ENCODE measurements around the gene ITGA2B. TPM values are rescaled to one million over a fixed set of nuclear protein-coding genes. Genes with fewer than 3 reads are reported as not detected.

The ITGA2B gene
- total and polyA plus RNA-seq, 2 of the 8 experiments (the other 6 are each of a cell fraction or from before 2014, with no cell fraction given): 6.9 to 12.3 TPM

- Histone ChIP-seq H4K8ac (ENCODE audit: extremely low read depth, insufficient read depth, low read length) (no peak overlapping the region; the same call in 1 of the 2 replicates), H2AFZ (ENCODE audit: low read length) (no peak overlapping the region), H2BK15ac (ENCODE audit: low read length) (no peak overlapping the region), H3K23me2 (ENCODE audit: low read depth, low read length) (peaks cover 5% of the 10 kb centered on the region; the same call in 1 of the 2 replicates), H3K4me2 (ENCODE audit: insufficient read depth in 1 of 2, low read depth in 2 of 2, low read length in 2 of 2) (peak overlapping the region; percentile 45 to 55; a peak in 3 of 4 replicates), H2BK20ac (ENCODE audit: low read length) (no peak overlapping the region), H3K18ac (ENCODE audit: extremely low read depth, low read length) (peak overlapping the region; percentile 32; the same call in 1 of the 2 replicates), H3K27me3 (replicated peaks in 1 of 4; ENCODE audit: control insufficient read depth in 3 of 4, extremely low read depth in 1 of 4, insufficient read depth in 3 of 4, low read length in 3 of 4) (no peaks in the 10 kb centered on the region; a peak in 1 of 7 replicates), H3K23ac (ENCODE audit: insufficient read length) (no peak overlapping the region), H2BK12ac (ENCODE audit: low read depth, low read length) (0 out of 2 replicates have a peak overlapping the region, but pooled peaks have one; percentile 6), H3K4me1 (replicated peaks in 1 of 4; ENCODE audit: control insufficient read depth in 3 of 4, insufficient read depth in 4 of 4, low read length in 3 of 4) (peaks cover 4 to 17% (median 12%) of the 10 kb centered on the region in 4 experiments; a peak in 6 of 7 replicates), H2BK5ac (ENCODE audit: low read depth, low read length) (peak overlapping the region; percentile 27; the same call in 1 of the 2 replicates), H3K79me1 (ENCODE audit: low read depth, low read length) (no peaks in the 10 kb centered on the region), H4K5ac (ENCODE audit: insufficient read length, low read depth, low read length) (no peak overlapping the region), H2AK5ac (ENCODE audit: low read depth, low read length) (no peak overlapping the region), H3K14ac (ENCODE audit: insufficient read length) (no peak overlapping the region), H4K91ac (replicated peaks; ENCODE audit: insufficient read length, low read length) (peak overlapping the region; percentile 60), H3K27ac (ENCODE audit: low read depth, low read length) (no peak overlapping the region), H3K9me3 (ENCODE audit: insufficient read depth in 2 of 2, low read depth in 1 of 2, low read length in 1 of 2) (no peaks in the 10 kb centered on the region), H4K20me1 (replicated peaks in 1 of 2; ENCODE audit: control insufficient read depth in 1 of 2, insufficient read depth in 2 of 2, low read length in 2 of 2) (peaks cover 0 to 2% of the 10 kb centered on the region in 2 experiments), H3K36me3 (ENCODE audit: control insufficient read depth in 2 of 4, insufficient read depth in 4 of 4, low read length in 3 of 4) (no peaks in the 10 kb centered on the region), H3K56ac (replicated peaks; ENCODE audit: insufficient read length, low read depth, low read length) (no peak overlapping the region), H3K9ac (replicated peaks in 1 of 4; ENCODE audit: extremely low read depth in 1 of 4, low read depth in 3 of 4, low read length in 3 of 4) (no peak overlapping the region; a peak in 2 of 7 replicates), H3K4ac (replicated peaks; ENCODE audit: insufficient read length, low read depth, low read length) (no peak overlapping the region), H2BK120ac (replicated peaks; ENCODE audit: low read depth, low read length) (no peak overlapping the region), H3K4me3 (ENCODE audit: extremely low read depth in 1 of 4, insufficient read depth in 2 of 4, low read depth in 3 of 4, low read length in 4 of 4) (peak overlapping the region in 1 of 4 experiments; percentile 44; a peak in 1 of 8 replicates), H3K79me2 (ENCODE audit: control insufficient read depth in 1 of 2, insufficient read depth in 2 of 2, low read length in 2 of 2) (no peaks in the 10 kb centered on the region)
- DNase-seq (ENCODE audit: low read depth in 1 of 2, low spot score in 2 of 2) (peak in 1 of 2 experiments; percentile 69), FAIRE-seq (no peak)
- CTCF ChIA-PET (ENCODE audit: partially characterized antibody): interaction anchor here (0.6 to 13.8 kb wide), 20 partner anchors 9 to 503 kb away, joined by 3 to 177 read pairs (median 4); partner anchors contain the start of genes FAM171A2 and ITGA2B
- POLR2A ChIA-PET (ENCODE audit: partially characterized antibody): interaction anchor here (1.0 to 2.7 kb wide), 9 partner anchors 9 to 171 kb away, joined by 3 to 10 read pairs (median 4); partner anchors contain the start of gene FAM171A2
- 76% methylated on average over 21 of the region's 22 CpGs; no CpG with 5 or more reads in 1 of the 2 experiments for WGBS, 2 experiments (ENCODE audit: extremely low coverage in 1 of 2, insufficient coverage in 1 of 2, insufficient read length in 1 of 2, insufficient replicate concordance in 2 of 2, low coverage in 1 of 2, low lambda C conversion rate in 2 of 2, missing lambda C conversion rate in 1 of 2)
- TF ChIP-seq KDM1A (IDR thresholded peaks at IDR 0.05; ENCODE audit: borderline replicate concordance, low read length): no peak
- TF ChIP-seq GTF2F1 (IDR thresholded peaks at IDR 0.05; ENCODE audit: borderline replicate concordance, low read depth, low read length): no peak
- no peak for TF ChIP-seq SP2 (IDR thresholded peaks at IDR 0.05; ENCODE audit: low read length)
- no peak for TF ChIP-seq BACH1 (IDR thresholded peaks at IDR 0.05; ENCODE audit: low read length)
- no peak for TF ChIP-seq SUZ12 (IDR thresholded peaks at IDR 0.05; ENCODE audit: low read length)
- TF ChIP-seq, protein P1, sequence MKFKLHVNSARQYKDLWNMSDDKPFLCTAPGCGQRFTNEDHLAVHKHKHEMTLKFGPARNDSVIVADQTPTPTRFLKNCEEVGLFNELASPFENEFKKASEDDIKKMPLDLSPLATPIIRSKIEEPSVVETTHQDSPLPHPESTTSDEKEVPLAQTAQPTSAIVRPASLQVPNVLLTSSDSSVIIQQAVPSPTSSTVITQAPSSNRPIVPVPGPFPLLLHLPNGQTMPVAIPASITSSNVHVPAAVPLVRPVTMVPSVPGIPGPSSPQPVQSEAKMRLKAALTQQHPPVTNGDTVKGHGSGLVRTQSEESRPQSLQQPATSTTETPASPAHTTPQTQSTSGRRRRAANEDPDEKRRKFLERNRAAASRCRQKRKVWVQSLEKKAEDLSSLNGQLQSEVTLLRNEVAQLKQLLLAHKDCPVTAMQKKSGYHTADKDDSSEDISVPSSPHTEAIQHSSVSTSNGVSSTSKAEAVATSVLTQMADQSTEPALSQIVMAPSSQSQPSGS (IDR thresholded peaks at IDR 0.05; ENCODE audit: low read length): no peak
- TF ChIP-seq CBX5 (IDR thresholded peaks at IDR 0.05; ENCODE audit: low read depth, low read length): no peak
- TF ChIP-seq YY1 (IDR thresholded peaks at IDR 0.05; ENCODE audit: low read depth, low read length): no peak
- TF ChIP-seq HDAC2 (IDR thresholded peaks at IDR 0.05; ENCODE audit: borderline replicate concordance in 1 of 2, low read depth in 2 of 2, low read length in 2 of 2): no peak
Observed at GRCh38 chr17:44375196-44376017, 14.0 kb downstream of the ITGA2B start.
